Measurements from ENCODE around the gene DHX38.

DNA sequence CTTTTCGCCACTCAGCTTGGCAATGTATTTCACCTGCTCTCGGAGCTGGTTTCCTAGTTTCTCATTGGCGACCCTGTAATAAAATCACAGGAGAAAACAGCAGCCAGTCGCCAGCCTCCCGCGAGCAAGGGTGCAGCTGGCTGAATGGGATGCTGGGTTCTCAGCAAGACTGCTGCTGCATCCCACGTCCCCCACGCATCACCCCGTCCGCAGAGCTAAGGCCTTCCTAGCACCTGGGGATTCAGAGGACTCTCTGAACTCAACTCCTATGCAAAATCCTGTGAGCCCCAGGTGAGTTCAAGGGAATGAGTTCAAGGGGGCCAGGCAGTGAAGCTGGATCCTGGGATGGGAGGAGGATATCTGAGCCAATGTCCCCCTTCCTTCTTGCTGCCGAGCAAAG is 29.3 kb downstream of the DHX38 start:
- TF ChIP-seq EZH2 (IDR thresholded peaks at IDR 0.05) (no peak), POLR2AphosphoS5 (IDR thresholded peaks at IDR 0.05; ENCODE audit: borderline replicate concordance, low read depth, low read length) (no peak), FOXP2 (optimal IDR thresholded peaks at IDR 0.05; ENCODE audit: control extremely low read depth, extremely low read length, insufficient read depth) (no peak)
